ENCODE results near the gene ANGPTL4. TPM values are rescaled to one million over a fixed set of nuclear protein-coding genes. Genes with fewer than 3 reads are reported as not detected.

The ANGPTL4 gene
- total and polyA plus RNA-seq, 9 of the 15 experiments (the other 6 are each of a cell fraction or from before 2014, with no cell fraction given) = 0.05 to 0.77 (median 0.22) TPM; not detected in 4

DNA sequence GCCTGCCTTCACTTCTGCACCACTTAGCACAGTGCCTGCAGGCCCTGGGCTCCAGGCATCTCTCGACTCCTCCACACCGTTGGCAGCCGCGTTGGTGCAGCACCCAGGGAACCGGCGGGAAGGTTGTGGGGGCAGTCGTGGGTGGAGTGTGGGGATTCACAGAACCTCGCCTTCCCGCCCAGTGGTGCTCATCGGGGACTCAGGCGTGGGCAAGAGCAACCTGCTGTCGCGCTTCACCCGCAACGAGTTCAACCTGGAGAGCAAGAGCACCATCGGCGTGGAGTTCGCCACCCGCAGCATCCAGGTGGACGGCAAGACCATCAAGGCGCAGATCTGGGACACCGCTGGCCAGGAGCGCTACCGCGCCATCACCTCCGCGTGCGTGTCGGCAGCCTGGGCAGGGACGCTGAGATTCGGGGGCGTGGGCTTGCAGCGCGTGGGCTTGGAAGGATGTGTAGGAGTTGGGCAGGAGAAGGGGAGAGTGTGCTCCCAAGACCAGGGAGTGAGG is 35.8 kb downstream of the ANGPTL4 start (continued):
- TF ChIP-seq, protein P1, sequence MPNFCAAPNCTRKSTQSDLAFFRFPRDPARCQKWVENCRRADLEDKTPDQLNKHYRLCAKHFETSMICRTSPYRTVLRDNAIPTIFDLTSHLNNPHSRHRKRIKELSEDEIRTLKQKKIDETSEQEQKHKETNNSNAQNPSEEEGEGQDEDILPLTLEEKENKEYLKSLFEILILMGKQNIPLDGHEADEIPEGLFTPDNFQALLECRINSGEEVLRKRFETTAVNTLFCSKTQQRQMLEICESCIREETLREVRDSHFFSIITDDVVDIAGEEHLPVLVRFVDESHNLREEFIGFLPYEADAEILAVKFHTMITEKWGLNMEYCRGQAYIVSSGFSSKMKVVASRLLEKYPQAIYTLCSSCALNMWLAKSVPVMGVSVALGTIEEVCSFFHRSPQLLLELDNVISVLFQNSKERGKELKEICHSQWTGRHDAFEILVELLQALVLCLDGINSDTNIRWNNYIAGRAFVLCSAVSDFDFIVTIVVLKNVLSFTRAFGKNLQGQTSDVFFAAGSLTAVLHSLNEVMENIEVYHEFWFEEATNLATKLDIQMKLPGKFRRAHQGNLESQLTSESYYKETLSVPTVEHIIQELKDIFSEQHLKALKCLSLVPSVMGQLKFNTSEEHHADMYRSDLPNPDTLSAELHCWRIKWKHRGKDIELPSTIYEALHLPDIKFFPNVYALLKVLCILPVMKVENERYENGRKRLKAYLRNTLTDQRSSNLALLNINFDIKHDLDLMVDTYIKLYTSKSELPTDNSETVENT (CRISPR knock-in tag; IDR thresholded peaks at IDR 0.05) = no peak
- TF ChIP-seq HMGN3 (IDR thresholded peaks at IDR 0.05; ENCODE audit: borderline replicate concordance, extremely low read depth, insufficient read length, low read depth, low read length) = no peak
- no peak for TF ChIP-seq EP400 (IDR thresholded peaks at IDR 0.05)

DNA sequence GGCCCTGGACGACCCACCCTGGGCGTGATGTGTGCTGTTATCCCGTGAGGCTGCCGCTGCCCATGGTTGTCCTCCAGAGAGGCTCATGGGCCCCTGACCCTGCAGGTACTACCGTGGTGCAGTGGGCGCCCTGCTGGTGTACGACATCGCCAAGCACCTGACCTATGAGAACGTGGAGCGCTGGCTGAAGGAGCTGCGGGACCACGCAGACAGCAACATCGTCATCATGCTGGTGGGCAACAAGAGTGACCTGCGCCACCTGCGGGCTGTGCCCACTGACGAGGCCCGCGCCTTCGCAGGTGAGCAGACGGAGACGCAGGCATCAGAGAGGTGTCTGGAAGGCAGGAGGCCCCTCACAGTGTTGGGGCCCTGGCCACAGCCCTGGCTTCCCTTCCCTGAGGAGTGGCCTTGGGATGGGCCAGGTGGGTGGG is 38.0 kb downstream of the ANGPTL4 start:
- H3K9me1 ChIP-seq (ENCODE audit: control insufficient read depth, insufficient read depth, low read length) = peaks cover 6% of the 10 kb centered on the region
- peaks cover 33% of the 10 kb centered on the region; the same call in 1 of the 3 replicates for H3K36me3 ChIP-seq (ENCODE audit: control insufficient read depth, insufficient read depth, low read length)
- H3K9ac ChIP-seq (ENCODE audit: insufficient read depth in 1 of 2, low read depth in 2 of 2, low read length in 2 of 2) = no peak overlapping the region
- H3K4me1 ChIP-seq (replicated peaks in 1 of 2; ENCODE audit: control insufficient read depth in 2 of 2, insufficient read depth in 2 of 2, low read length in 2 of 2) = peaks cover 5 to 44% of the 10 kb centered on the region in 2 experiments; a peak in 4 of 5 replicates
- ChIA-PET CTCF (ENCODE audit: low intra/inter-chr PET ratio) (interaction anchor here (0.7 kb wide), 1 partner anchor 34 kb away, joined by 5 read pairs; no protein-coding TSS in a partner anchor), POLR2A (interaction anchor here (0.6 to 1.1 kb wide), 3 partner anchors 11 to 47 kb away, joined by 3 read pairs; partner anchors contain the start of gene MARCHF2)
- intact Hi-C loops (cut with micrococcal nuclease) = no loop called here
- in situ Hi-C loops (cut with MboI) = no loop called here
- H3K4me2 ChIP-seq (ENCODE audit: insufficient read depth, low read length) = no peak overlapping the region
- peaks cover 14% of the 10 kb centered on the region for H3K79me2 ChIP-seq (ENCODE audit: control insufficient read depth, insufficient read depth, low read length)
- peaks cover 16% of the 10 kb centered on the region for H4K20me1 ChIP-seq (replicated peaks; ENCODE audit: control insufficient read depth, insufficient read depth, low read length)
- WGBS (ENCODE audit: insufficient coverage, low coverage, missing lambda C conversion rate) = 93% methylated on average over 20 of the region's 21 CpGs
- no peak for ATAC-seq
- H3K27me3 ChIP-seq (ENCODE audit: control insufficient read depth in 2 of 2, insufficient read depth in 2 of 2, low read length in 2 of 2) = no peaks in the 10 kb centered on the region
- no peak overlapping the region for H3K4me3 ChIP-seq
- H3K27ac ChIP-seq (ENCODE audit: extremely low read depth, low read depth, low read length) = no peak overlapping the region
- FAIRE-seq = no peak
- TF ChIP-seq RBFOX2 (IDR thresholded peaks at IDR 0.05; ENCODE audit: low read depth, low read length) (peak; percentile 41; the same call in 1 of the 2 replicates), POLR2G (IDR thresholded peaks at IDR 0.05; ENCODE audit: low read depth, low read length) (0 out of 2 replicates have a peak, but pooled peaks have one; percentile 47), CREB1 (IDR thresholded peaks at IDR 0.05) (no peak), CREB1 (CRISPR knock-in tag; IDR thresholded peaks at IDR 0.05) (no peak)
- H3K9me3 ChIP-seq (replicated peaks; ENCODE audit: control insufficient read depth, insufficient read depth, low read depth, low read length) = no peaks in the 10 kb centered on the region
- no peak overlapping the region for H2AFZ ChIP-seq (ENCODE audit: low read depth, low read length)
- BruUV-seq (replicated peaks) = no TSS peak
- DNase-seq (ENCODE audit: extremely low read depth in 1 of 4, low spot score in 3 of 4) = no peak
